K562 (cell line): ENCODE results near the gene MBNL1. TPM values are rescaled to one million over a fixed set of nuclear protein-coding genes. Genes with fewer than 3 reads are reported as not detected.

ENCODE experiments used
- BDP1 ChIP-seq: IDR thresholded peaks from 3 replicates; pipeline ENCODE4 v1.6.1; 2011; ENCODE audit not compliant: insufficient read length, insufficient read depth
- DMBX1 ChIP-seq: fragments of 250-450 bp; sonication (Bioruptor Pico); IDR thresholded peaks from 2 replicates; pipeline ENCODE4 v1.8.0; 2022; ENCODE audit warnings: inconsistent platforms, mild to moderate bottlenecking, moderate library complexity, borderline replicate concordance
- GABPB1 ChIP-seq: sonication (generic); formaldehyde crosslinking; IDR thresholded peaks from 2 replicates; pipeline ENCODE4 v1.8.0; 2022; ENCODE audit warnings: mild to moderate bottlenecking, missing genetic modification reagents
- GTF2A2 ChIP-seq: IDR thresholded peaks from 2 replicates; pipeline ENCODE4 v1.6.1; 2016; ENCODE audit warnings: mild to moderate bottlenecking, missing genetic modification characterization, missing compliant biosample characterization
- MYNN ChIP-seq, 2 experiments: sonication (generic); formaldehyde crosslinking in 1 of 2; IDR thresholded peaks; 2 replicates each; pipeline versions ENCODE4 v1.5.0 to v1.6.1; 2016 to 2020; ENCODE audit warnings: antibody characterized with exemption in 1 of 2, missing genetic modification reagents in 1 of 2
- RAD51 ChIP-seq: fragments of 450-650 bp; IDR thresholded peaks from 2 replicates; pipeline ENCODE4 v1.7.1; 2016; ENCODE audit warnings: low read depth, mild to moderate bottlenecking, borderline replicate concordance
- RBFOX2 ChIP-seq: fragments of 200-400 bp; formaldehyde crosslinking; IDR thresholded peaks from 2 replicates; pipeline ENCODE4 v1.6.1; 2017; ENCODE audit warnings: low read depth, mild to moderate bottlenecking, low read length, moderate library complexity
- RBM34 ChIP-seq: fragments of 200-400 bp; formaldehyde crosslinking; IDR thresholded peaks from 2 replicates; pipeline ENCODE4 v1.6.1; 2018; ENCODE audit warnings: low read length, borderline replicate concordance; ENCODE audit not compliant: insufficient read depth
- RFX1 ChIP-seq: fragments of 450-650 bp; IDR thresholded peaks from 2 replicates; pipeline ENCODE4 v1.6.1; 2016; ENCODE audit warnings: mild to moderate bottlenecking, moderate library complexity
- SMARCA4 ChIP-seq: fragments of 450-650 bp; IDR thresholded peaks from 2 replicates; pipeline ENCODE4 v1.6.1; 2016
- ZNF124 ChIP-seq: sonication (generic); formaldehyde crosslinking; IDR thresholded peaks from 2 replicates; pipeline ENCODE4 v1.8.1; 2022; ENCODE audit warnings: missing genetic modification reagents
- ZNF133 ChIP-seq: fragments of 250-450 bp; sonication (Bioruptor Pico); IDR thresholded peaks from 2 replicates; pipeline ENCODE4 v1.4.0; 2020; ENCODE audit warnings: mild to moderate bottlenecking
- ZNF143 ChIP-seq: sonication (generic); formaldehyde crosslinking; IDR thresholded peaks from 2 replicates; pipeline ENCODE4 v1.9.0; 2022; ENCODE audit warnings: mild to moderate bottlenecking, missing genetic modification reagents
- ZNF707 ChIP-seq: fragments of 250-450 bp; sonication (Bioruptor Pico); conservative IDR thresholded peaks from 2 replicates; pipeline ENCODE4 v1.8.0; 2022; ENCODE audit warnings: inconsistent platforms, mild to moderate bottlenecking, moderate library complexity
- ZNF717 ChIP-seq: fragments of 250-450 bp; sonication (Bioruptor Pico); IDR thresholded peaks from 2 replicates; pipeline ENCODE4 v1.5.0; 2021
- ZSCAN29 ChIP-seq: fragments of 450-650 bp; IDR thresholded peaks from 2 replicates; pipeline ENCODE4 v1.6.1; 2017
- polyA plus RNA-seq, 8 experiments: library from polyadenylated mRNA; depleted of rRNA in 4 of 8; stranded (reverse) in 5 of 8; unstranded in 3 of 8; fragments of >200 nt; fragmentation: Nextera tagmentation in 2 of 8; fragmentation: Illumina TruSeq in 1 of 8; extraction: Ambion mirVana in 2 of 8; extraction: Trizol in 1 of 8; gene quantifications; 2 replicates each; pipeline versions ENCODE4 v1.2.1 to v1.2.3, GENCODE V29; 2011 to 2014; ENCODE audit warnings: inconsistent platforms in 1 of 8, missing spikeins in 1 of 8
- total RNA-seq, 7 experiments: library from RNA; depleted of rRNA in 6 of 7; stranded (reverse); fragments of >200 nt in 6 of 7; fragmentation: Illumina TruSeq in 2 of 7; extraction: Trizol in 2 of 7; gene quantifications; 2 replicates each; pipeline versions ENCODE4 v1.2.1 to v1.2.3, GENCODE V29; 2011 to 2021; ENCODE audit warnings: low replicate concordance in 1 of 7
- TF ChIP-seq, protein P1 (sequence below): fragments of 450-650 bp; IDR thresholded peaks from 2 replicates; pipeline ENCODE4 v1.6.1; 2016; ENCODE audit warnings: mild to moderate bottlenecking, moderate library complexity

MBNL1 gene
- total and polyA plus RNA-seq, 9 of the 15 experiments (the other 6 are each of a cell fraction or from before 2014, with no cell fraction given): 70.3 to 243 (median 220) TPM

DNA sequence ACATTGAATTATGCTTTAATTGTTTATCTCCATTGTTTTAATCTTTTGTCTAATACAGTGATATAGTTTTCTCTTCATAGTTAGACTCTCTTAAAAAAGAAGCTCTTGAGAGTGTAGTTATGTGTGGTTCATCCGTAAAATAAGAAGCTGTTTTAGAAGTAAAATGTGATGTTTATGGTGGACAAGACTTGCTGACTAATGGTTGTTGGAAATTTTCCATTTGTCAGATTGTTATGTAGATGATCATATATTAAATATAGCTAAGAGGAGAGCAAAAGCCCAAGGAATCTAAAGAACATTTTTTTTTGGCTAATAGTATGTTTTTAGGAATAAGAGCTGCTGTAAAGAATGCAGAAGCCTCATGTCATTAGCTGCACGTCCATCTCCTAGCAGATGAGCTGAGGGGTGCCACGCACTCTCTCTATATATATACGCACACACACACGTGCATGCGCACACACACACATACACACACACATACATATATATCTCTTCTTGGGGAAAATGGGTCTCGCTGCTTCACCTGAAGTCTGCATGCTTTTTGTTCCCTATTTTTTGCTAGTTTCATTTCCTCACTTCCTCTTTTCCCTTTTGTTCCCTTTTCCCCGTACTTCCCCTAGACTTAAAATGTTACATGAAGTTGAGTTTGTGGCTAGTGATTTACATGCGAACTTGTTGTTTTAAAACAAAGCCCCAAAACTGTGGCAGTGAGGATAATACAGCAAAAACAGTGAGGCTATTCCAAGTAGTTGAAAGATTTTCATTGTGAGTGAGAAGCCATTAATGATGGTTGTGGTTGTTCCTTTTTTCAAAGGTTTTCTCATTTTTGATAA, 107.8 kb downstream of the MBNL1 start (continued):
- TF ChIP-seq, protein P1, sequence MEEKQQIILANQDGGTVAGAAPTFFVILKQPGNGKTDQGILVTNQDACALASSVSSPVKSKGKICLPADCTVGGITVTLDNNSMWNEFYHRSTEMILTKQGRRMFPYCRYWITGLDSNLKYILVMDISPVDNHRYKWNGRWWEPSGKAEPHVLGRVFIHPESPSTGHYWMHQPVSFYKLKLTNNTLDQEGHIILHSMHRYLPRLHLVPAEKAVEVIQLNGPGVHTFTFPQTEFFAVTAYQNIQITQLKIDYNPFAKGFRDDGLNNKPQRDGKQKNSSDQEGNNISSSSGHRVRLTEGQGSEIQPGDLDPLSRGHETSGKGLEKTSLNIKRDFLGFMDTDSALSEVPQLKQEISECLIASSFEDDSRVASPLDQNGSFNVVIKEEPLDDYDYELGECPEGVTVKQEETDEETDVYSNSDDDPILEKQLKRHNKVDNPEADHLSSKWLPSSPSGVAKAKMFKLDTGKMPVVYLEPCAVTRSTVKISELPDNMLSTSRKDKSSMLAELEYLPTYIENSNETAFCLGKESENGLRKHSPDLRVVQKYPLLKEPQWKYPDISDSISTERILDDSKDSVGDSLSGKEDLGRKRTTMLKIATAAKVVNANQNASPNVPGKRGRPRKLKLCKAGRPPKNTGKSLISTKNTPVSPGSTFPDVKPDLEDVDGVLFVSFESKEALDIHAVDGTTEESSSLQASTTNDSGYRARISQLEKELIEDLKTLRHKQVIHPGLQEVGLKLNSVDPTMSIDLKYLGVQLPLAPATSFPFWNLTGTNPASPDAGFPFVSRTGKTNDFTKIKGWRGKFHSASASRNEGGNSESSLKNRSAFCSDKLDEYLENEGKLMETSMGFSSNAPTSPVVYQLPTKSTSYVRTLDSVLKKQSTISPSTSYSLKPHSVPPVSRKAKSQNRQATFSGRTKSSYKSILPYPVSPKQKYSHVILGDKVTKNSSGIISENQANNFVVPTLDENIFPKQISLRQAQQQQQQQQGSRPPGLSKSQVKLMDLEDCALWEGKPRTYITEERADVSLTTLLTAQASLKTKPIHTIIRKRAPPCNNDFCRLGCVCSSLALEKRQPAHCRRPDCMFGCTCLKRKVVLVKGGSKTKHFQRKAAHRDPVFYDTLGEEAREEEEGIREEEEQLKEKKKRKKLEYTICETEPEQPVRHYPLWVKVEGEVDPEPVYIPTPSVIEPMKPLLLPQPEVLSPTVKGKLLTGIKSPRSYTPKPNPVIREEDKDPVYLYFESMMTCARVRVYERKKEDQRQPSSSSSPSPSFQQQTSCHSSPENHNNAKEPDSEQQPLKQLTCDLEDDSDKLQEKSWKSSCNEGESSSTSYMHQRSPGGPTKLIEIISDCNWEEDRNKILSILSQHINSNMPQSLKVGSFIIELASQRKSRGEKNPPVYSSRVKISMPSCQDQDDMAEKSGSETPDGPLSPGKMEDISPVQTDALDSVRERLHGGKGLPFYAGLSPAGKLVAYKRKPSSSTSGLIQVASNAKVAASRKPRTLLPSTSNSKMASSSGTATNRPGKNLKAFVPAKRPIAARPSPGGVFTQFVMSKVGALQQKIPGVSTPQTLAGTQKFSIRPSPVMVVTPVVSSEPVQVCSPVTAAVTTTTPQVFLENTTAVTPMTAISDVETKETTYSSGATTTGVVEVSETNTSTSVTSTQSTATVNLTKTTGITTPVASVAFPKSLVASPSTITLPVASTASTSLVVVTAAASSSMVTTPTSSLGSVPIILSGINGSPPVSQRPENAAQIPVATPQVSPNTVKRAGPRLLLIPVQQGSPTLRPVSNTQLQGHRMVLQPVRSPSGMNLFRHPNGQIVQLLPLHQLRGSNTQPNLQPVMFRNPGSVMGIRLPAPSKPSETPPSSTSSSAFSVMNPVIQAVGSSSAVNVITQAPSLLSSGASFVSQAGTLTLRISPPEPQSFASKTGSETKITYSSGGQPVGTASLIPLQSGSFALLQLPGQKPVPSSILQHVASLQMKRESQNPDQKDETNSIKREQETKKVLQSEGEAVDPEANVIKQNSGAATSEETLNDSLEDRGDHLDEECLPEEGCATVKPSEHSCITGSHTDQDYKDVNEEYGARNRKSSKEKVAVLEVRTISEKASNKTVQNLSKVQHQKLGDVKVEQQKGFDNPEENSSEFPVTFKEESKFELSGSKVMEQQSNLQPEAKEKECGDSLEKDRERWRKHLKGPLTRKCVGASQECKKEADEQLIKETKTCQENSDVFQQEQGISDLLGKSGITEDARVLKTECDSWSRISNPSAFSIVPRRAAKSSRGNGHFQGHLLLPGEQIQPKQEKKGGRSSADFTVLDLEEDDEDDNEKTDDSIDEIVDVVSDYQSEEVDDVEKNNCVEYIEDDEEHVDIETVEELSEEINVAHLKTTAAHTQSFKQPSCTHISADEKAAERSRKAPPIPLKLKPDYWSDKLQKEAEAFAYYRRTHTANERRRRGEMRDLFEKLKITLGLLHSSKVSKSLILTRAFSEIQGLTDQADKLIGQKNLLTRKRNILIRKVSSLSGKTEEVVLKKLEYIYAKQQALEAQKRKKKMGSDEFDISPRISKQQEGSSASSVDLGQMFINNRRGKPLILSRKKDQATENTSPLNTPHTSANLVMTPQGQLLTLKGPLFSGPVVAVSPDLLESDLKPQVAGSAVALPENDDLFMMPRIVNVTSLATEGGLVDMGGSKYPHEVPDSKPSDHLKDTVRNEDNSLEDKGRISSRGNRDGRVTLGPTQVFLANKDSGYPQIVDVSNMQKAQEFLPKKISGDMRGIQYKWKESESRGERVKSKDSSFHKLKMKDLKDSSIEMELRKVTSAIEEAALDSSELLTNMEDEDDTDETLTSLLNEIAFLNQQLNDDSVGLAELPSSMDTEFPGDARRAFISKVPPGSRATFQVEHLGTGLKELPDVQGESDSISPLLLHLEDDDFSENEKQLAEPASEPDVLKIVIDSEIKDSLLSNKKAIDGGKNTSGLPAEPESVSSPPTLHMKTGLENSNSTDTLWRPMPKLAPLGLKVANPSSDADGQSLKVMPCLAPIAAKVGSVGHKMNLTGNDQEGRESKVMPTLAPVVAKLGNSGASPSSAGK: no peak
- TF ChIP-seq GABPB1 (CRISPR knock-in tag) (no peak), RBM34 (no peak), ZNF143 (no peak), BDP1 (no peak), RBFOX2 (no peak), MYNN (IDR thresholded peaks at IDR 0.05) (no peak), MYNN (CRISPR knock-in tag; IDR thresholded peaks at IDR 0.05) (no peak), GTF2A2 (tag) (no peak), ZNF717 (CRISPR knock-in tag) (no peak), ZNF707 (CRISPR knock-in tag) (no peak), RAD51 (no peak), RFX1 (no peak), ZNF133 (CRISPR knock-in tag) (no peak), DMBX1 (CRISPR knock-in tag) (no peak), ZSCAN29 (no peak), ZNF124 (CRISPR knock-in tag) (no peak), SMARCA4 (peak; percentile 77)
